GM19452 (cell line): Measurements from ENCODE around the gene TRPM3.
"Not testable (repeated sequence)": the region's sequence is repeated elsewhere in the genome, so short reads cannot be mapped to it uniquely, and the experiment has no call there.

Experiments used
- ATAC-seq: cut with Tn5 transposase; IDR thresholded peaks from one replicate; pipeline ENCODE4 v1.9.1; 2021; ENCODE audit not compliant: unreplicated experiment

The TRPM3 gene

GRCh38 chr9:70678153-70678552 lies 443.3 kb downstream of the TRPM3 start:
- ATAC-seq: no peak

GRCh38 chr9:70677055-70677735 lies 444.2 kb downstream of the TRPM3 start:
- ATAC-seq: no peak

GRCh38 chr9:70675868-70676370 lies 445.5 kb downstream of the TRPM3 start:
- no peak for ATAC-seq

GRCh38 chr9:70673844-70674243 lies 447.6 kb downstream of the TRPM3 start:
- ATAC-seq: no peak

- no peak for ATAC-seq
These were observed 449.2 kb downstream of the TRPM3 start for GRCh38 chr9:70672161-70672649.

GRCh38 chr9:70668751-70669150 lies 452.7 kb downstream of the TRPM3 start:
- ATAC-seq: no peak

GRCh38 chr9:70658765-70659164 lies 462.7 kb downstream of the TRPM3 start:
- ATAC-seq: no peak

- ATAC-seq: no peak
These were observed 465.1 kb downstream of the TRPM3 start for GRCh38 chr9:70656281-70656680.

GRCh38 chr9:70654144-70654543 lies 467.3 kb downstream of the TRPM3 start:
- ATAC-seq: no peak

GRCh38 chr9:70644627-70645026 lies 476.8 kb downstream of the TRPM3 start:
- not testable (repeated sequence) for ATAC-seq

- no peak for ATAC-seq
These were observed 479.1 kb downstream of the TRPM3 start for GRCh38 chr9:70642341-70642740.

GRCh38 chr9:70641631-70642030 lies 479.8 kb downstream of the TRPM3 start:
- no peak for ATAC-seq

- ATAC-seq: no peak
These were observed 480.4 kb downstream of the TRPM3 start for GRCh38 chr9:70641031-70641430.

- no peak for ATAC-seq
These were observed 481.3 kb downstream of the TRPM3 start for GRCh38 chr9:70639853-70640814.

GRCh38 chr9:70635790-70636189 lies 485.6 kb downstream of the TRPM3 start:
- no peak for ATAC-seq

- ATAC-seq: no peak
These were observed 486.7 kb downstream of the TRPM3 start for GRCh38 chr9:70634696-70635095.

GRCh38 chr9:70630971-70631370 lies 490.4 kb downstream of the TRPM3 start:
- no peak for ATAC-seq

GRCh38 chr9:70629080-70629685 lies 492.2 kb downstream of the TRPM3 start:
- ATAC-seq: not testable (repeated sequence)

GRCh38 chr9:70625078-70625477 lies 496.3 kb downstream of the TRPM3 start:
- ATAC-seq: no peak

GRCh38 chr9:70618784-70619183 lies 502.6 kb downstream of the TRPM3 start:
- ATAC-seq: no peak
